C4-2B (cell line): ENCODE measurements around the gene SLC25A19.

ENCODE experiments used
- H3K27ac ChIP-seq: fragments of 450-650 bp; 2 replicates; pipeline ENCODE4 v1.5.1; 2017
- ZFX ChIP-seq: fragments of 450-650 bp; IDR thresholded peaks from 2 replicates; pipeline ENCODE4 v1.6.1; 2017
- TF ChIP-seq, protein P1 (sequence below): fragments of 450-650 bp; conservative IDR thresholded peaks from 2 replicates; pipeline ENCODE4 v1.5.1; 2017; ENCODE audit warnings: mild to moderate bottlenecking

The SLC25A19 gene

DNA sequence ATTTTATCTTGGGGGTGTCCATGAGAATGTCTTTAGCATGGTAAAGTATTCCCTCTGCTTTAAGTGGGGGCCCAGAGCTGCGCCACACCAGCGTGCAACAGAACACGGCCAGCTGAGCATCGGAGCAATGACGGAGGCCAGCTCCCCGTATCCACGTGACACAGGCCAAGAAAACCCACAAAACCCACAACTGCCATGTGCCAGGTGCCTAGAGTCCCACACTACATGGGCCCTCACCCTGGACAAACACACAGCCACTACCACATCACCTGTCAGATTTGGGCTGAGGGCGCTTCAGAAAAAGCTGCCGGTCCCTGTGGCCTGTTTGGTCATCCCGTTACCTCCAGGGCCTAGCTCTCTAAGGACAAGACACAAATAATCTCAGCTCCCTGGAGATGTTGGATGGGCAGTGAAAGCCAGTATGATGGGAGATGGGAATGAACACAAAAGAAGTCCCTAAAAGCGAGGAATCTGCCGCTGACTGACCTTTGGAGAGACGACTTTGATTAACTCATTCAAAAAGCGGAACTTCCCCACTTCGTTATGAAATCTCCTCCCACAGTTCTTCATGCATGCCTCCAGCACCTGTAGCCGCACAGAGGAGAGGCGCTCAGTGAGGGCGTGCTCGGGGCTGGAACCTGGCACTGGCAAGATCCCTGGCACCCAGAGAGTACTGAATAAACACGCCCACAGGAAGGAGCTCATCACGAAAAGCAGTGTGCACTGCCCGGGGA lies 44.9 kb downstream of the SLC25A19 start:
- no peak overlapping the region for H3K27ac ChIP-seq
- TF ChIP-seq ZFX = no peak
- TF ChIP-seq, protein P1, sequence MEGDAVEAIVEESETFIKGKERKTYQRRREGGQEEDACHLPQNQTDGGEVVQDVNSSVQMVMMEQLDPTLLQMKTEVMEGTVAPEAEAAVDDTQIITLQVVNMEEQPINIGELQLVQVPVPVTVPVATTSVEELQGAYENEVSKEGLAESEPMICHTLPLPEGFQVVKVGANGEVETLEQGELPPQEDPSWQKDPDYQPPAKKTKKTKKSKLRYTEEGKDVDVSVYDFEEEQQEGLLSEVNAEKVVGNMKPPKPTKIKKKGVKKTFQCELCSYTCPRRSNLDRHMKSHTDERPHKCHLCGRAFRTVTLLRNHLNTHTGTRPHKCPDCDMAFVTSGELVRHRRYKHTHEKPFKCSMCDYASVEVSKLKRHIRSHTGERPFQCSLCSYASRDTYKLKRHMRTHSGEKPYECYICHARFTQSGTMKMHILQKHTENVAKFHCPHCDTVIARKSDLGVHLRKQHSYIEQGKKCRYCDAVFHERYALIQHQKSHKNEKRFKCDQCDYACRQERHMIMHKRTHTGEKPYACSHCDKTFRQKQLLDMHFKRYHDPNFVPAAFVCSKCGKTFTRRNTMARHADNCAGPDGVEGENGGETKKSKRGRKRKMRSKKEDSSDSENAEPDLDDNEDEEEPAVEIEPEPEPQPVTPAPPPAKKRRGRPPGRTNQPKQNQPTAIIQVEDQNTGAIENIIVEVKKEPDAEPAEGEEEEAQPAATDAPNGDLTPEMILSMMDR = no peak

DNA sequence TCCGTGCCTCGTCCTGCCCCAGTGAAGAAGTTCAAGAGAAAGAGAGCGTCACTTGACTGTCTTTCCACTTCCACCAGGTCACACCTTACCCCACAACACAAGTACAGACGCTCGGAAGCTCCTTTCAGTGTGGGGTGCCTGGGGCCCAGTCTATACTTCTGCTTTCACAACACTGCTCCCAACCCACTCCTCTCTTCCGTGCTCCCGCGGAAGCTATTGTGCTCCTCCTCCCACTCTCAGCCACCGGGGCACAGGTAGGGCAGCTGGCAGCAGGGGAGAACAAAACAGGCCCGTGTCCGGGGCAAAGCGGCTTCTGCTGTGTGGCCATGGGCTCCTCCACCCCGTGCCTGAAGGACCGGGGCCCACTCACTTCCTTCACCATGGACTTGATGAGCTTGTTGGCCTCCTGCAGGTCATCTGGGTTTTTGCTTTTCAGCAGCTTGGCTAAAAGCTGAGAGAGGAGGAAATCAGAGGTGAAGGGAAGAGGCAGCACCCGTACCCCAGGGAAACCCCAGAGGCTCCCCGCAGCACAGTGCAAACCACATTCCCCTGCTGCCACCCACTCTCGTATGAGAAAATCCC lies 46.7 kb downstream of the SLC25A19 start:
- TF ChIP-seq ZFX = no peak
- TF ChIP-seq, protein P1 = no peak
- H3K27ac ChIP-seq = no peak overlapping the region

DNA sequence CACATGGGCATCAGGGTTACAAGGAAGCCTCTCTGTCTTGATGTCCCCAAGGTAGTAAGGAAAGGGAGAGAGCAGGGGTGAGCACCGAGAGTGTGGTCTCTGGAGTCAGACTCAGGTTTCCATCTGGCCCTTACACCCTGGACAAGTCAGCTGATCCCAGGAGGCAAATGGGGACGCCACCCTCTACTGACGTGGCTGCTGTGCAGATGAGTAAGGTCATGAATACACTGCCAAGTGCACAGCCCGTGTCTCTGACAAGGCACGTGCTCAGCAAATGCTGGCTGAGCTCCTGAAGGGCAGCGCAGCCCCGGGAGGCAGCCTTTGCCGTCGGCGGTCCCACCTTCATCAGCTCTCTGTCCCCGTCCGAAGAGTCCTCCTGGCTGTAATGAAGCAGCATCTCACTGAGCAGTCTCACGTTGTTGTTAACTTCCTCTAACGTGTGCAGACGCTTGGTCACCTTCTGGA lies 47.2 kb downstream of the SLC25A19 start:
- TF ChIP-seq, protein P1 = no peak
- TF ChIP-seq ZFX = no peak
- no peak overlapping the region for H3K27ac ChIP-seq

DNA sequence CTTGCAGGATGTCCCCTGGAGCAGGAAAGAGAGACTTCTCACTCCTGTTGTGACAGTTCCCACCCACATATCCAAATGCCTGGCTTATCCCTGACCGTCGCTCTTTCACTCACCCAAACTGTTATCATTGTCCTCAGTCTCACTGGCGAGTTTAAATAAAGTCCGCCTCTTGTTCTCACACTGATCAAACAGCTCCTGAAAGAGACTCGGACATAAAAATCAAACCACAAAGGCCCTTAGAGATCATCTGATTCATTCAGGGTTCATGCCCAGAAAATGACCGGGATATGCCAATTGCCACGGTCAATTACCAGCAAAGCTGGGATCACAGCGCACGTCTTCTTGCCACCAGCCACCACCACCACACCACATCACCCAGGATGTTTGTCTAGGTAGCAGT lies 47.7 kb downstream of the SLC25A19 start:
- no peak overlapping the region for H3K27ac ChIP-seq
- TF ChIP-seq, protein P1 = no peak
- no peak for TF ChIP-seq ZFX

DNA sequence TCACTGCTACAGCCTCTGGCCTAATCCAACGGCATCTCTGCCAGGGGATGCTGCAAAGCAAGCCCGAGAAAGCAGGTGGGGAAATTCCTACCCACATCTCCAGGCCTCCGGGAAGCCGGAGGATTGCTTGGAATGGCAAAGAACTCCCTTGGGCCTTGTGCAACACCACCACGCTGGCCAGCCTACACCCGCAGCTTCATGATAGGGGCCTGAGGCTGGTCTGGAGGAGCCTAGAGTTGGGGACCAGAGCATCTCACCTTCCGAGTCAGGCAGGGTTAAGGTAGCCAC lies 48.1 kb downstream of the SLC25A19 start:
- no peak overlapping the region for H3K27ac ChIP-seq
- TF ChIP-seq, protein P1 = no peak
- TF ChIP-seq ZFX = no peak

DNA sequence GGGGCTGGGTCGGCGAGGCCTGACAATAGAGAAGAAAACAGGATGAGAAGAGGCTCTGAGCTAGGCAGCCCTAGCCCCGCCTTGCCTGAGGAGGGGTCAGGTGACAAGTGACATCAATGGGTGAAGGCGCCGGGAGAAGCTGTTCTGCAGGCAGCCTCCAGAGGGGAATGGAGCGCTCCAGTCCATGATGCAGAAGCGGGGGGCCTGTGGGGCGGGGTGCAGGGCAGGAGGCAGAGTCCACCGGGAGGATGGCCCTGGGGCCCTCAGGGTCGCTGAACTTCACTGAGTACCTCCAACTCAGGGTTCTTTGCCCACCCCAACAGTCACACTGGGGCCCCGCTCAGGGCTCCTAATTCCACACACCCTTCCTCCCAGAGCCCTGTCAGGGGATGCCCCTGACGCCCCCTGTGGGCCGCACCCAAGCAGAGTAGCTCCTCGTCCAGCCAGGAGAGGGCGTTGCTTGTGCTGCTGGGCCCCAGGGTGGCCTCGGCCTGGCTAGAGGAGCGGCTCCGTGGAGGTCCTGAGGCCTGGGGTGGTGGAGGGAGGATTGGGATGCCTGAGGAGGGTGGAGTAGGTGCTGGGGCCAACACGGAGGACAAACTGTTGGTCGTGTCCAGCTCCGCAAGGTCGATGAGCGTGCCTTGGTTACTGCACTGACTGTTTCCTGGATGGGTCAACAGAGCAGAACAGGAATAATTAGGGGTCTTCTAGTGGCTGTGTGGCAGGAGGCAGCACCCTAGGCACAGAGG lies 48.7 kb downstream of the SLC25A19 start:
- TF ChIP-seq, protein P1 = peak; percentile 70
- TF ChIP-seq ZFX = no peak
- H3K27ac ChIP-seq = no peak overlapping the region

DNA sequence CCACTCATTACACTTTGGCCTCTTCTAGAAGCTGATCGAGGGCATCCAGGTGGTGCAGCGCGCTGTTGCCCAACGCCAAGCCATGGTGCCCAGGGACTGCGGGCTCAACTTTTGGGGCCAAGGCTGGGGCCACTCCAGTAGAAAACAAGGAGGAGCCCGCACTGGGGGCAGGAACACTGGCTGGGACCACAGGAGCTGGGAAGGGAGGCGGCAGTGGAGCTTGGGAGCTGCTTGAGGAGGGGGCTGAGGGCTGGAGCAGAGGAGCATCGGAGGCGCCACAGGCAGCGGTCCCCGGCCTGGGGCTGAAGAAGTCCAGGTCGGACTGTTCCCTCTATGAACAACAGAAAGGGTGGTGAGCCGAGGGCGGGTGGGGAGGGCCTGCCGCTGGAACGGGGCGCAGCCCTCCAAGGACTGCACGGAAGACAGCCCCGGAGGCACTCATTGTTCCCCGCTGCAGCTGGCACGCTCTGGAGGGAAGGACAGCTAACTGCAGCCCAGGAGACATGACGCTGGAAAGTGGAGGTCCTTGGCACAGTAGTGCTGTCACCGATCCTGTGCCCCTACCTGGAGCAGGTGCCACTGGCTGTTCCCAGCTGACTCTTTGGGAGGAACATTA lies 49.3 kb downstream of the SLC25A19 start:
- no peak for TF ChIP-seq ZFX
- TF ChIP-seq, protein P1 = no peak
- H3K27ac ChIP-seq = no peak overlapping the region
